ENCODE measurements around the gene MEGF11.

MEGF11 gene

DNA sequence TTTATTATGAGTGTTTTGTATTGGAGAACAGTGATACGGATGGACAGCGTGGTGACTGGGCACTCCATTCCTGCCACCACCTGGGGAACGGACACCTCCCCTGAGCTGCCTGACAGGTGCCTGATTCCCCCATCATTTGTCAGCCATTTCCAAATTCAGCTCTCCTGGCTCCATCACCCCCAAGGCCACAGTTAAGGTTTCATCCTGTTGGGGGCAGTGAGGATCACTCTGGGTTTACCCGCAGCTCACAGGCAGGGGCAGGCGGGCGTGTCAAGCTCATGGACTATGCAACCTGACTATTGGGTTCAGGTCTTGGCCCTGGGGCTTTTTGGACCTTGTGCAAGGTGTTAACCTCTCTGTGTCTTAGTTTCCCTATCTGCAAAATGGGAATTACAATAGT, 307.9 kb downstream of the MEGF11 start:
- H3K9me3 ChIP-seq (ENCODE audit: control insufficient read depth, insufficient read depth, low read depth, low read length), result no peaks in the 10 kb centered on the region
- CTCF ChIA-PET, result interaction anchor here (0.6 kb wide), 1 partner anchor 32 kb away, joined by 3 read pairs; no protein-coding TSS in a partner anchor
- POLR2A ChIA-PET, result no interaction called here

GRCh38 chr15:65944404-65944803, 309.1 kb downstream of the MEGF11 start:
- Histone ChIP-seq H3K36me3 (ENCODE audit: control insufficient read depth in 2 of 2, insufficient read depth in 1 of 2, low read length in 2 of 2) (no peaks in the 10 kb centered on the region), H3K9me3 (ENCODE audit: control insufficient read depth, insufficient read depth, low read depth, low read length) (no peaks in the 10 kb centered on the region), H3K4me1 (ENCODE audit: control insufficient read depth, insufficient read depth, low read length) (no peaks in the 10 kb centered on the region), H3K4me3 (ENCODE audit: low read depth, low read length) (no peak overlapping the region), H3K27ac (ENCODE audit: extremely low read depth, low read depth, low read length) (no peak overlapping the region)
- no peak for TF ChIP-seq SP7 (tag by site-specific recombination; IDR thresholded peaks at IDR 0.05)
- TF ChIP-seq ZNF830 (tag by site-specific recombination; IDR thresholded peaks at IDR 0.05; ENCODE audit: low read depth), result no peak
- TF ChIP-seq ZBTB6 (tag by site-specific recombination; IDR thresholded peaks at IDR 0.05), result no peak
- no peak for TF ChIP-seq ZNF645 (tag by site-specific recombination; IDR thresholded peaks at IDR 0.05)
- no peak for TF ChIP-seq BCL11B (tag by site-specific recombination; IDR thresholded peaks at IDR 0.05; ENCODE audit: low read depth)
- TF ChIP-seq ZNF18 (tag by site-specific recombination; IDR thresholded peaks at IDR 0.05), result no peak
- no peak for TF ChIP-seq ZSCAN5A (tag by site-specific recombination; IDR thresholded peaks at IDR 0.05)
- TF ChIP-seq HOXD13 (CRISPR knock-in tag; IDR thresholded peaks at IDR 0.05; ENCODE audit: borderline replicate concordance), result no peak
- no peak for TF ChIP-seq ZNF138 (tag by site-specific recombination; IDR thresholded peaks at IDR 0.05; ENCODE audit: borderline replicate concordance)
- TF ChIP-seq ZNF660 (tag by site-specific recombination; IDR thresholded peaks at IDR 0.05), result no peak
- no peak for TF ChIP-seq ZBTB10 (tag by site-specific recombination; IDR thresholded peaks at IDR 0.05)
- TF ChIP-seq ZNF24 (tag by site-specific recombination; IDR thresholded peaks at IDR 0.05), result no peak
- no peak for TF ChIP-seq ZSCAN23 (tag by site-specific recombination; IDR thresholded peaks at IDR 0.05)
- TF ChIP-seq ZNF776 (tag by site-specific recombination; IDR thresholded peaks at IDR 0.05; ENCODE audit: borderline replicate concordance), result no peak
- TF ChIP-seq, protein P1, sequence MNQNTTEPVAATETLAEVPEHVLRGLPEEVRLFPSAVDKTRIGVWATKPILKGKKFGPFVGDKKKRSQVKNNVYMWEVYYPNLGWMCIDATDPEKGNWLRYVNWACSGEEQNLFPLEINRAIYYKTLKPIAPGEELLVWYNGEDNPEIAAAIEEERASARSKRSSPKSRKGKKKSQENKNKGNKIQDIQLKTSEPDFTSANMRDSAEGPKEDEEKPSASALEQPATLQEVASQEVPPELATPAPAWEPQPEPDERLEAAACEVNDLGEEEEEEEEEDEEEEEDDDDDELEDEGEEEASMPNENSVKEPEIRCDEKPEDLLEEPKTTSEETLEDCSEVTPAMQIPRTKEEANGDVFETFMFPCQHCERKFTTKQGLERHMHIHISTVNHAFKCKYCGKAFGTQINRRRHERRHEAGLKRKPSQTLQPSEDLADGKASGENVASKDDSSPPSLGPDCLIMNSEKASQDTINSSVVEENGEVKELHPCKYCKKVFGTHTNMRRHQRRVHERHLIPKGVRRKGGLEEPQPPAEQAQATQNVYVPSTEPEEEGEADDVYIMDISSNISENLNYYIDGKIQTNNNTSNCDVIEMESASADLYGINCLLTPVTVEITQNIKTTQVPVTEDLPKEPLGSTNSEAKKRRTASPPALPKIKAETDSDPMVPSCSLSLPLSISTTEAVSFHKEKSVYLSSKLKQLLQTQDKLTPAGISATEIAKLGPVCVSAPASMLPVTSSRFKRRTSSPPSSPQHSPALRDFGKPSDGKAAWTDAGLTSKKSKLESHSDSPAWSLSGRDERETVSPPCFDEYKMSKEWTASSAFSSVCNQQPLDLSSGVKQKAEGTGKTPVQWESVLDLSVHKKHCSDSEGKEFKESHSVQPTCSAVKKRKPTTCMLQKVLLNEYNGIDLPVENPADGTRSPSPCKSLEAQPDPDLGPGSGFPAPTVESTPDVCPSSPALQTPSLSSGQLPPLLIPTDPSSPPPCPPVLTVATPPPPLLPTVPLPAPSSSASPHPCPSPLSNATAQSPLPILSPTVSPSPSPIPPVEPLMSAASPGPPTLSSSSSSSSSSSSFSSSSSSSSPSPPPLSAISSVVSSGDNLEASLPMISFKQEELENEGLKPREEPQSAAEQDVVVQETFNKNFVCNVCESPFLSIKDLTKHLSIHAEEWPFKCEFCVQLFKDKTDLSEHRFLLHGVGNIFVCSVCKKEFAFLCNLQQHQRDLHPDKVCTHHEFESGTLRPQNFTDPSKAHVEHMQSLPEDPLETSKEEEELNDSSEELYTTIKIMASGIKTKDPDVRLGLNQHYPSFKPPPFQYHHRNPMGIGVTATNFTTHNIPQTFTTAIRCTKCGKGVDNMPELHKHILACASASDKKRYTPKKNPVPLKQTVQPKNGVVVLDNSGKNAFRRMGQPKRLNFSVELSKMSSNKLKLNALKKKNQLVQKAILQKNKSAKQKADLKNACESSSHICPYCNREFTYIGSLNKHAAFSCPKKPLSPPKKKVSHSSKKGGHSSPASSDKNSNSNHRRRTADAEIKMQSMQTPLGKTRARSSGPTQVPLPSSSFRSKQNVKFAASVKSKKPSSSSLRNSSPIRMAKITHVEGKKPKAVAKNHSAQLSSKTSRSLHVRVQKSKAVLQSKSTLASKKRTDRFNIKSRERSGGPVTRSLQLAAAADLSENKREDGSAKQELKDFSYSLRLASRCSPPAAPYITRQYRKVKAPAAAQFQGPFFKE (tag by site-specific recombination; IDR thresholded peaks at IDR 0.05; ENCODE audit: borderline replicate concordance), result no peak
- POLR2A ChIA-PET, result no interaction called here
- CTCF ChIA-PET, result no interaction called here

More for the DNA sequence above, 307.9 kb downstream of the MEGF11 start:
- Histone ChIP-seq H3K4me1 (ENCODE audit: control insufficient read depth, insufficient read depth, low read length) (no peaks in the 10 kb centered on the region), H3K27ac (ENCODE audit: extremely low read depth, low read depth, low read length) (no peak overlapping the region), H3K4me3 (ENCODE audit: low read depth, low read length) (no peak overlapping the region), H3K36me3 (ENCODE audit: control insufficient read depth in 2 of 2, insufficient read depth in 1 of 2, low read length in 2 of 2) (no peaks in the 10 kb centered on the region)
- TF ChIP-seq ZNF311 (tag by site-specific recombination; IDR thresholded peaks at IDR 0.05; ENCODE audit: borderline replicate concordance) (no peak), ZBTB6 (tag by site-specific recombination; IDR thresholded peaks at IDR 0.05) (0 out of 2 replicates have a peak, but pooled peaks have one; percentile 33)
